DOHH2 (cell line): ENCODE data around the gene TDP2.

ENCODE experiments used
- CTCF ChIP-seq: fragments of 200-600 bp; sonication (generic); IDR thresholded peaks from one replicate; pipeline ENCODE4 v1.5.1; 2014; ENCODE audit warnings: antibody characterized with exemption, mild to moderate bottlenecking, low read depth, low read length; ENCODE audit not compliant: poor library complexity, severe bottlenecking
- EZH2phosphoT487 ChIP-seq: fragments of 200-600 bp; sonication (generic); IDR thresholded peaks from 2 replicates; pipeline ENCODE4 v1.6.1; 2017; ENCODE audit warnings: borderline replicate concordance, mild to moderate bottlenecking, antibody characterized with exemption, low read length, moderate library complexity, mixed read lengths

GRCh38 chr6:24610672-24611071 is 56.0 kb downstream of the TDP2 start:
- TF ChIP-seq EZH2phosphoT487 (no peak), CTCF (no peak)
